ENCODE results near the gene FH.

FH gene

DNA sequence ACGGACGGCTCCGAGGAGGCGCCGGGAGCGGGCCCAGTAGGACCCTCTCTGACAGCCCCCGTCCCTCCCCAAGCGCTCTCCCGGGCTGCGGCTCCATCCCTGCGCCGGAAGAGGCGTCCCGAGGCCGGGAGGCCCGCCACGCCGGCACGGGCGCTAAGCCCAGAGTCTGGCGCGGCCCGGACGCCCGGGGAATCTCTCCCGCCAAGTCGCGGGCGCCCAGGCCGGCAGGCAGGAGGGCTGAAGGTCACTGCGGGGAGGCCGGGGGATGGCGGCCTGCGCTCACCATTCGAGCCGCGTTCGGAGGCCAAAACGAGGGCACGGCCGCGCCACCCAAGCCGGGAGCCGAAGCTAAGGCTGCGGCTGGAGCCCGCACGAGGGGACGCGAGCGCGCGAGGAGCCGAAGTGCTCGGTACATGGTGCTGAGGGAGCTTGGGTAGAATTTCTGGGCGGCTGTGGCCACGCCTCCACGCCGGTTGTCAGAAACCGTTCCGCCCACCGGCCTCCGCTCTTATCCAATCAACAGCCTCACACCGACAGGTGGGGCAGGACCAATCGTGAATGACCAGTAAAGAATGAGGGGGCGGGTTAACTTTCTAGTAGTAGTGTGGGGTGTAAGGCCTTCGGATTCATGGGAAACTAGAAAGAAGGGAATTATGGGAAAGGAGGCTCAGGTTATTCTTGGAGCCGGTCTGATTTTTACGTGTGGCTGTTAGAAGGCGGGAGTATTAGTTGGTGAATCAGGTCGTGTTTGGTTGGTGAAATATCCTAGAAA, at the start of gene FH:
TSS of gene FH (minus strand) at position 448 of the 772 bp plus-strand sequence. CDS start at position 415, 33 bp downstream.
- DNase-seq (ENCODE audit: low spot score): peak; percentile 99

DNA sequence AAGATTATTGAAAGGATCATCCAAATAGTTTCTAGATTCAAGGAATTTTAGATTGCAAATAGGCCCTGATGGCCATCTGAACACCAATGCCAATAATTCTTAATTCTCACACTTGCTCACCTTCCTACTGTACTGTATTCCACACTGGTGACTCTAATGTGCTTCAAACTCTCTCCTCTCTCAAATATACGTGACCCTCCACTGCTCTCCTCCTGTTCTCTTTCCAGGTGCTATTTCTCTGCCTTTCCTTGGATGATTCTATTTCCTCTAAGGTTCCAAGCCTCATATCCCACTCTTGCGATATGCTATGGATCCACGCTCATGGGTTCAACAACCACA, 41.3 kb upstream of the FH start:
- DNase-seq (ENCODE audit: low spot score): no peak

GRCh38 chr1:241560146-241560848, 40.7 kb upstream of the FH start:
- no peak for DNase-seq (ENCODE audit: low spot score)

- no peak for DNase-seq (ENCODE audit: low spot score)
Observed at GRCh38 chr1:241557551-241558193, 38.1 kb upstream of the FH start.

DNA sequence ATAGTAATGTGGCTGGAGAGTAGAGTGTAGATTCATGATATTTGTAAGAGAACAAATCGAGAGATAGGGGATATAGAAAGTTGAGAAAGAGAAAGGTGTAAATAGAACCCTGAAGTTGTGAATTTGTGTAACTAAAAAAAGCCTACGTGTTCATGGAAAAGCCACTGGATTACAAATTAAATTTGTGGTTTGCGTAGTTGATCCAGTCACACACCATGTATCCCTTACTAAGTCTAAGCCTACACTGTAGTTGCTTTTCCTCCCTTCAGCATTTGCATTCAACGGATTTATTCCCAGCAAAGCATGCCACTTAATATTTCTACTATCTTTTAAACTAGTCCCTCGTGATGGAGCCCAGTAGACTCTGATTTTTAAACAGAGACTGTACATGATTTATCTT, 37.5 kb upstream of the FH start:
- no peak for DNase-seq (ENCODE audit: low spot score)

GRCh38 chr1:241555526-241555925, 36.0 kb upstream of the FH start:
- no peak for DNase-seq (ENCODE audit: low spot score)

GRCh38 chr1:241553886-241554592, 34.5 kb upstream of the FH start:
- no peak for DNase-seq (ENCODE audit: low spot score)

DNA sequence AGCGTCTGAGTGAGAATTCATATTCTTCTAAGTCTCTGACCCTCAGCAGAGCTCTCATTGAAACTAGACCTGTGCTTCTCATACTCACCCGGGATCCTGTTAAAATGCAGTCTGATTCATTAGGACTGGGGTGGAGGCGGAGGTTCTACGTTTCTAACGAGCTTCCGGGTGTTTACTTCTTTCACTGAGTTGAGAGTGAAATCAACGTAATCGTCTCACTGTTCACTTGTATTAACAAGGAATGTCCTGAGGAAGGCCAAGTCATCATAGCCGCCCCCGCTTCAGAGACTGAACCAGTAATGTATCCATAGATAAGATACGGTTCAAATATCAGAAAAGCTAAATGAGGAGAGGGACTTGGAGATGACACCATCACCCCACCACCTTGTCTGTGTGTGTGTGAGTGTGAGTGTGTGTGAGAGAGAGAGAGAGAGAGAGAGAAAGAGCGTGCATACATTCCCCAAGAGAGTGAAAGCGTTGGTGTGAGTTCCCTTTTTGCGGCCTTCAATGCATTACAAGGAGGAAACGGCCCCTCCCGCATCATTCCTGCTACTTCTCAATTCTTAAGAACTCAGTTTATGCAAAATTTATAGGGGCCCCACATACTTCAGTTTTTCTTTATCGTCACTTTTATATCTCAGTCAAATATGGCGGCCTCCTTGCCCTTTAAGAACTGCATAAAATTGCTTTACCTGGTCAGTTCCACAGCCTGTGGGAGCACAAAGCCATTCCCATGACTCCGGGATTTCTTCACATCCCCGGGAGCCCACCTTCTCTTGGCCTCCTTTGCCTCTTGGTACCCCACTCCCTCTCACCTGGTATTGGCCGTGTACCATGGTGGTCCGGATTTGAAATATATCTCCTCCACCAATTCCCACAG, 32.4 kb upstream of the FH start:
- peak; percentile 47 for DNase-seq (ENCODE audit: low spot score)

DNA sequence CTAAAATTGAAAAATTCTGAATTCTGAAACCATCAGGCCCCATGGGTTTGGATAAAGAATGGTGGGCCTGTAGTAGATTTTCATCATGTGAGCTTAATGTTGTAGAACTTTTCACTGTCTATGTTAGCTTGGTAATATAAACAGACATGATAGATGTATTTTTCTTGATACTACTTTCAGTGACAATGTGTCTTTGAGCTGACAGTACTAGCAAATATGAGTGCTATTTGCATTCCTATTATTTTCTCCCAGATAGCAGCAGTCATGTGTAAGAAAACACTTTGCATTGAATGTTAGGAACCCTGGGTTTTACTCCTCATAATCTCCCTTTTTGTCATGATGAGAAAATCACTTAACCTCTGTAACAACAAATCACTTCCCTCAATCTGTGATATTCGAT, 30.8 kb upstream of the FH start:
- DNase-seq (ENCODE audit: low spot score): no peak

DNA sequence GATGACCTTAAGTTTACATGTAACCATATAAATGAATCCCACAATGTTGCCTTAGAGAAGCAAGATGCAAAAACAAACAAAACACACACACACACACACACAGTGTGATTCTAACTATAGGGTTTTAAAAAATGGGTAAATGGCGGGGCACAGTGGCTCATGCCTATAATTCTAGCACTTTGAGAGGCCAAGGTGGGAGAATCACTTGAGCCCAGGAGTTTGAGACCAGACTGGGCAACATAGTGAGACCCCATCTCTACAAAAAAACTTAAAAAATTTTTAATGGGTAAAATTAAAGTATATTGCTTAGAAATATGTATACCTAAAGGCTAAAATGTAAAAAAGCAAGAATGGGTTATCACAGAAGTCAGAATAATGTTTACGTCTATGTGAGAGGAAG, 28.5 kb upstream of the FH start:
- DNase-seq (ENCODE audit: low spot score): no peak

DNA sequence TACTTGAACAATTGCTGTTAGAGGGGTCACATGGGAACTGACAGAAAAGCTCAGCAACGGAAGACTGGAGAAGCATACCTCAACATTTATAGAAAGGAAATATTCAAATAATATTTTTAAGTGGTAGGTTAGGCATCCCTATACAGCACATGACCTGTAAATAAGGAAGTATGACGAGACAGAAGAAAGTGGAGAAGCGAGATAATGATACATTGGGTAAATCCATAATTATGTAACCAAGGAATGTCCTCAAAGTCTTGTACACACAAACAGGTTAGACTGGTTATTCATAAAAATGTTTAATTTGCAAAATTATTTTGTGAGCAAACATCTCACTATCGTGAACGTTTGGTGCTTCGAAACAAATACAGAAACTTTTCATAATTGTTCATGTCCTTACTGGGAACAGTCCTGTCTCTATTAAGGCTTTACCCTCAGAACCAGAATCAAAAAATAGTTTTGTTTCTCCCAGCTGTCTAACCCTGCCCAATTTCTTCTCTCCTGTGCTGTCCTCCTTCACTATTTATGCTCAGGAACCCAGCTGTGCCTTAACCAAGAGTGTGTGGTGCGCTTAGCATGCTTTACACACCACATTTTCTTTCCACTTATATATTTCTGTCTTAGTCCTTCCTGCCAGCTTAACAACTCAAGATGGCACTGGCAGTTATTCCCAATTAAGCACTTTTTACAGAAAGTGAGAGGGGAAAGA, 22.8 kb upstream of the FH start:
- DNase-seq (ENCODE audit: low spot score): no peak

- DNase-seq (ENCODE audit: low spot score): no peak
Observed at GRCh38 chr1:241536969-241537368, 17.4 kb upstream of the FH start.

GRCh38 chr1:241536304-241536703, 16.7 kb upstream of the FH start:
- no peak for DNase-seq (ENCODE audit: low spot score)

GRCh38 chr1:241533326-241534115, 14.0 kb upstream of the FH start:
- no peak for DNase-seq (ENCODE audit: low spot score)

DNA sequence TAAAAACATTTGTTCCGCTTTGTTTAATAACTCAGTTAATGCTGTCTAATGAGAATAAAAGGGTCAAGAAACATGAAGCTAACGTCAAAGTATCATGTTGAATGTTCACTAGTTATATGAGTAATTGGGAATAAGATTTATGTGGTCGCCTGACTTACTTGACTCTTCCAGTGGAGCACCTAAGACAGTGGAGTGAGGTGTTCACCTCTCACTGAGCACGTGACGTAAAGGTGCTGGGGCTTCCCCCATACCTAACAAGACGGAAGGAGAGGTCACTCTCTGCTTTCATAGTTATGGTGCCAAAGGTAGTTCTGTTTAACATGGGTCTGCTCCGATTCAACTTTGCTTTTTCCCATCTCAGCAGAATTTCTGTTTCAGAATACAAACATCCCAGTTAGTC, 13.3 kb upstream of the FH start:
- no peak for DNase-seq (ENCODE audit: low spot score)

- DNase-seq (ENCODE audit: low spot score): no peak
Observed at GRCh38 chr1:241532162-241532531, 12.6 kb upstream of the FH start, which contains the start of gene KMO. Gene KMO (plus strand): TSS chr1:241532378. CDS start chr1:241532445, 67 bp downstream.

- peak; percentile 63 for DNase-seq (ENCODE audit: low spot score)
Observed at GRCh38 chr1:241531195-241532161, 11.9 kb upstream of the FH start.

DNA sequence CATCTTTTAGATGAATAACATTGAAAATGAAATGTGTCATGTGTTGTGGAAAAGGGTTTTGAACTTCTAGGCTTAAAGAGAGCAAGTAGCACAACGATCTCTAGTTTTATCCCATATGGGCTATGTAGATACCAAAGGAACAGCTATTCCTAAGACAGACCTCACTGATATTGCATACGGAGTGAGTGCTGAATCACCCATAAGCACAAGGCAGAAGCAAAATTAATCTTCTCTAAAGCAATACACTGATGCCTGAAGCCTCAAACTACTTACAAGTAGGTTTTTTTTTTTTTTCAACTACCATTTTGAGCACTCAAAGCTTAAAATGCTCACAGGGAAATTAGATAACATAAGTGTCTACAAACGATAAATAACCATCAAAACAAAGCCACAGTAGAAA, 7.6 kb upstream of the FH start:
- no peak for DNase-seq (ENCODE audit: low spot score)

DNA sequence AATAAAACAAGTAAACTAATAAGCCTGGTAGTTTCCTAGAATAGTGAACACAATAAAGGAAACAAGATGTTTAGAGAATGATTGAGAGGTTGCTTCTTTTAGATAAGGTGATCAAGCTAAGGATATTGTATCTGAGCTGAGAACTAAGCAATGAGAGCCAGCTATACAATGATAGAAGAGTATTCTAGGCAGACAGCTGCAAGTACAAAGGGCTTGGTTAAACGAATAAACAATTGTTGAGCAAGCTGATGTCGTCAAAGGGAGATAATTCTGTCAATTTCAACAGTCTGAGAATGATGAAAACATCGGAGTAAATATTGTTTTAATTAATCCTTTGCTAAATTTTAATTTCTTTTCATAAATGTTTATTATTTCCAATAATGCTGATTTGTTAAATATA, 5.5 kb upstream of the FH start:
- DNase-seq (ENCODE audit: low spot score): no peak

Data from globus pallidus (tissue), 1 donor.